Stimulated activated memory B cell treated with anti-CD40 and anti-IgM and Interleukin-4, amounts not matched to agents 10 μg/mL and 1 μg/mL and 100 μg/mL, for 72 hours (primary cell): ENCODE results near the gene NRIP2.

Experiments used
- ATAC-seq: fragments of 150-1000 bp; cut with Tn5 transposase; 2 replicates; pipeline ENCODE4 v1.10.0; 2021
- H3K27ac Mint-ChIP-seq: one replicate; pipeline ENCODE4 v1.8.0; 2022; ENCODE audit warnings: mild to moderate bottlenecking, mixed read lengths
- H3K27me3 Mint-ChIP-seq: one replicate; pipeline ENCODE4 v1.8.0; 2022; ENCODE audit warnings: mixed read lengths
- H3K36me3 Mint-ChIP-seq: one replicate; pipeline ENCODE4 v1.8.0; 2022; ENCODE audit warnings: mixed read lengths
- H3K4me1 Mint-ChIP-seq: one replicate; pipeline ENCODE4 v1.8.0; 2022; ENCODE audit warnings: mixed read lengths
- H3K4me3 Mint-ChIP-seq: one replicate; pipeline ENCODE4 v1.8.0; 2022; ENCODE audit warnings: mild to moderate bottlenecking, moderate library complexity, mixed read lengths
- H3K9me3 Mint-ChIP-seq: one replicate; pipeline ENCODE4 v1.8.0; 2022; ENCODE audit warnings: mixed read lengths

The NRIP2 gene

DNA sequence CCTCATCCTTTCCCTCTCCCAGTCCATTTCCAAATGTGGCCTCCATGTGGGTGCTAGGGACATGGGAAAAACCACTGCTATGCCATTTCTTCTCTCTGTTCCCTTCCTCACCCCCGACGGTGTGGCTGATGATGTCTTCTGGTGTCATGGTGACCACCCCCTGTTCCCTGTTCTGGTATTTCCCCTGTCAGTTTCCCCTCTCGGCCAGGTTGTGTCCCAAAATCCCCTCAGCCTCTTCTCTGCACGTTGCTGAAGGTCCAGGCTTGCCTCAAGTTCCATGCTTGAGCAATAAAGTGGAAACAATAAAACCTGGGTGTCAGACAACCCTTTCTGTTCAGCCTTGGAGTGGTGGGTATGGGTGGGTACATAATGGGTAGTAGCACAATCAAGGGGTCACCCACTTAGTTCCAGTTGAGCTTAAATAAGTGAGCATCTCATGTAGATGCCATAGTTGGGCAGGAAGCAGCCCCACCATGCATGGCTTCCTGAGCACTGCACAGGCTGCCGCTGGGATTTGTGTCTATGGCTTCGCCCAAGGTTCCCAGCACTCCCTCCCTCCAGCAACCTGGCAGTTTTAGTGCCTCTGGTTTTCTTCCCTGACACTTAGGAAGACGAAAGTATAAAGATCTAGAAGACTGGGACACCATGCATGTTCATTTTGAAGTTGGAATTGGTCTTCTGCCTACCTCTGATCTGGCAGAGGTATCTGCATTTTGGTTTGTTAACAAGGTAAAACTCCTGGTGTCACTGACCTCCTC, 31.0 kb downstream of the NRIP2 start:
- Mint-ChIP-seq H3K27ac (peak overlapping the region; percentile 70), H3K36me3 (peaks cover 63% of the 10 kb centered on the region), H3K4me3 (peak overlapping the region; percentile 8), H3K4me1 (peaks cover 25% of the 10 kb centered on the region), H3K9me3 (no peaks in the 10 kb centered on the region), H3K27me3 (no peaks in the 10 kb centered on the region)
- peak; percentile 68 for ATAC-seq

DNA sequence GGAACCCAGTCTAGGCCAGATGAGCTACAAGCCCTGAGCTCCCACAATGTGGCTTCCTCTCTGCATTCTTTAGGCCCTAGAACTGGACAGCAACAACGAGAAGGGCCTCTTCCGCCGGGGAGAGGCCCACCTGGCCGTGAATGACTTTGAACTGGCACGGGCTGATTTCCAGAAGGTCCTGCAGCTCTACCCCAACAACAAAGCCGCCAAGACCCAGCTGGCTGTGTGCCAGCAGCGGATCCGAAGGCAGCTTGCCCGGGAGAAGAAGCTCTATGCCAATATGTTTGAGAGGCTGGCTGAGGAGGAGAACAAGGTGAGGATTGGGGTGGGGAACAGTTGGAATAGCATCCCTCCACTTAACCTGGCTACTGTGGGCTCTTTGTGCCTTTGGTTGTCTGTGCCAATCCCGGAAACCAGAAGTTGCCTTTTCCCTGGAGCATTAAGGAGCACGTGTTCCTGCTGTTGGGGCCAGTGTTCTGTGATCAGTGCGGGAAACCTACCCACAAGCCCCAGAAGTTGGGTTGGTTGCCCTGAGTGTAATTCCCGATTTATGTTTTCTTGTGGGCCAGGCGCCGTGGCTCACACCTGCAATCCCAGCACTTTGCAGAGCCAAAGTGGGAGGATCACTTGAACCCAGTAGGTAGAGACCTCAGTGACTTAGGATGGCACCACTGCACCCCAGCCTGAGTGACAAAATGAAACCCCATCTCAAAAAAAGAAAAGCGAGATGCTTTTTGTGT, 33.6 kb downstream of the NRIP2 start:
- H3K36me3 Mint-ChIP-seq = peaks cover 80% of the 10 kb centered on the region

GRCh38 chr12:2800046-2800570, 34.7 kb downstream of the NRIP2 start:
- Mint-ChIP-seq H3K27ac (peak overlapping the region; percentile 48), H3K4me1 (peaks cover 41% of the 10 kb centered on the region), H3K27me3 (no peaks in the 10 kb centered on the region), H3K4me3 (no peak overlapping the region), H3K36me3 (peaks cover 74% of the 10 kb centered on the region), H3K9me3 (no peaks in the 10 kb centered on the region)
- ATAC-seq = no peak

More for the DNA sequence above, 33.6 kb downstream of the NRIP2 start:
- peaks cover 44% of the 10 kb centered on the region for H3K4me1 Mint-ChIP-seq
- no peaks in the 10 kb centered on the region for H3K27me3 Mint-ChIP-seq
- no peaks in the 10 kb centered on the region for H3K9me3 Mint-ChIP-seq
- ATAC-seq = no peak
- H3K4me3 Mint-ChIP-seq = no peak overlapping the region
- peak overlapping the region; percentile 49 for H3K27ac Mint-ChIP-seq

DNA sequence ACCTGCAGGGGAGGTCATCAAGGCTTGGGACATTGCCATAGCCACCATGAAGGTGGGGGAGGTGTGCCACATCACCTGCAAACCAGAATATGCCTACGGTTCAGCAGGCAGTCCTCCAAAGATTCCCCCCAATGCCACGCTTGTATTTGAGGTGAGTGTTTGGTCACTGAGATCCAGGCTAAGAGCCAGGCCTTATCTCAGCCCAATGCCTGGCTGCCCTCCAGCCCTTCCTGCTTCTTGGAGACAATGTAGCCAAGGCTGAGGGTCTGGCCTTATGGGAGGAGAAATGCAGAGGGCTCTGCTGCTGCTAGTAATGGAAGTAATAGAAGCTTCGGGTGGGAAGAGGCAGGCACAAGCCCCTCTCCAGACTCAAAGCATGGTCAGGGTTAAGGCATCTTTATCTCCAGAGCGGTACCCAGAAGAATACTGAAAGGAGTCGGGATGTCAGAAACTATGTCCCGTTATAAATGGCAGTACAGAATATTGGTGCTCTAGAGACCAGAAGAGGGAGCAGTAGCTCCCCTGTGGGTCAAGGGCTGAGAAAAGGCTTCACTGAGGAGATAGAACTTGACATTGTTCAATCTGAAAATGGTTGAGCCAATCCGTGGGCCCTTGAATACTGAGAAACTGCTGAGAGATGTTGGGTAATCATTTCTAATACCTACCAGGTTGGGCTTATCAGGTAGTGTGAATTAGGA, 37.0 kb downstream of the NRIP2 start:
- H3K36me3 Mint-ChIP-seq = peaks cover 55% of the 10 kb centered on the region
- H3K27ac Mint-ChIP-seq = peak overlapping the region; percentile 74
- H3K27me3 Mint-ChIP-seq = no peaks in the 10 kb centered on the region
- peaks cover 22% of the 10 kb centered on the region for H3K4me1 Mint-ChIP-seq
- no peaks in the 10 kb centered on the region for H3K9me3 Mint-ChIP-seq
- no peak for ATAC-seq
- no peak overlapping the region for H3K4me3 Mint-ChIP-seq

- H3K4me3 Mint-ChIP-seq = peak overlapping the region; percentile 89
- H3K4me1 Mint-ChIP-seq = peaks cover 22% of the 10 kb centered on the region
- H3K27ac Mint-ChIP-seq = peak overlapping the region; percentile 74
- H3K27me3 Mint-ChIP-seq = no peaks in the 10 kb centered on the region
- no peak for ATAC-seq
- no peaks in the 10 kb centered on the region for H3K9me3 Mint-ChIP-seq
- H3K36me3 Mint-ChIP-seq = peaks cover 41% of the 10 kb centered on the region
These were observed 38.6 kb downstream of the NRIP2 start for GRCh38 chr12:2796187-2796666.

GRCh38 chr12:2795291-2796186, 39.3 kb downstream of the NRIP2 start:
- Mint-ChIP-seq H3K9me3 (no peaks in the 10 kb centered on the region), H3K36me3 (peaks cover 34% of the 10 kb centered on the region), H3K4me1 (peaks cover 22% of the 10 kb centered on the region), H3K4me3 (peak overlapping the region; percentile 89), H3K27me3 (no peaks in the 10 kb centered on the region), H3K27ac (peak overlapping the region; percentile 74)
- ATAC-seq = peak; percentile 85

DNA sequence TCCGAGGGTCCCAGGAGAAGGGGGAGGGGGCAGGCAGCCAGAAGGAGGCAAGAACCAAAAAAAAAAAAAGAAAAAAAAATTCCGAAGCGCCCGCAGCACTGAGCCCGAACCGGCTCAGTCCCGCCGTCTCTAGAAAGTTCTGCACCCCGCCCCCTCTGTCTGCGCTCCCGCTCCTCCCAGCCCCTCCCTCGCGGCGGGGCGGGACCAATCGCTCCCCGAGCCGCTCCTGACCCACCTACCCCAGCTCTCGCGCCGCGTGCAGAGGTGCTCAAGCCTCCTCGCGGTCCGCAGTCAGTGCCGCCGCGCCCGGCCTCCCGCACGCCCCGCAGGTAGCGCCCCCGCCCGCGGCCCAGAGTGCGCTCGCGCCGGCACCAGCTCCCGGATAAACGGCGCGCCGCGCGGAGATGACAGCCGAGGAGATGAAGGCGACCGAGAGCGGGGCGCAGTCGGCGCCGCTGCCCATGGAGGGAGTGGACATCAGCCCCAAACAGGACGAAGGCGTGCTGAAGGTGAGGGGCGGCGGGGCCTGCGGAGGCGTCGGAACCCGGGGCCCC, 40.0 kb downstream of the NRIP2 start, which contains the start of gene FKBP4:
Gene FKBP4, plus strand, starts transcription at position 235 of the 554 bp plus-strand sequence. Its CDS starts 170 bp downstream, at position 405.
- no peaks in the 10 kb centered on the region for H3K9me3 Mint-ChIP-seq
- peak within 1 kb of the TSS; percentile 89 for H3K4me3 Mint-ChIP-seq
- peak within 1 kb of the TSS; percentile 74 for H3K27ac Mint-ChIP-seq
- H3K4me1 Mint-ChIP-seq = peaks cover 22% of the 10 kb centered on the region
- H3K27me3 Mint-ChIP-seq = no peaks in the 10 kb centered on the region
- peak; percentile 94 for ATAC-seq
- peaks cover 27% of the 10 kb centered on the region for H3K36me3 Mint-ChIP-seq

- H3K4me3 Mint-ChIP-seq = peak overlapping the region; percentile 85
- H3K9me3 Mint-ChIP-seq = no peaks in the 10 kb centered on the region
- H3K4me1 Mint-ChIP-seq = peaks cover 22% of the 10 kb centered on the region
- peaks cover 21% of the 10 kb centered on the region for H3K36me3 Mint-ChIP-seq
- peak overlapping the region; percentile 72 for H3K27ac Mint-ChIP-seq
- ATAC-seq = peak; percentile 48
- no peaks in the 10 kb centered on the region for H3K27me3 Mint-ChIP-seq
These were observed 40.6 kb downstream of the NRIP2 start for GRCh38 chr12:2794191-2794735.

GRCh38 chr12:2793561-2793960, 41.3 kb downstream of the NRIP2 start:
- Mint-ChIP-seq H3K4me3 (peak overlapping the region; percentile 85), H3K9me3 (no peaks in the 10 kb centered on the region), H3K27ac (peak overlapping the region; percentile 72), H3K27me3 (no peaks in the 10 kb centered on the region), H3K4me1 (peaks cover 22% of the 10 kb centered on the region), H3K36me3 (peaks cover 14% of the 10 kb centered on the region)
- no peak for ATAC-seq

DNA sequence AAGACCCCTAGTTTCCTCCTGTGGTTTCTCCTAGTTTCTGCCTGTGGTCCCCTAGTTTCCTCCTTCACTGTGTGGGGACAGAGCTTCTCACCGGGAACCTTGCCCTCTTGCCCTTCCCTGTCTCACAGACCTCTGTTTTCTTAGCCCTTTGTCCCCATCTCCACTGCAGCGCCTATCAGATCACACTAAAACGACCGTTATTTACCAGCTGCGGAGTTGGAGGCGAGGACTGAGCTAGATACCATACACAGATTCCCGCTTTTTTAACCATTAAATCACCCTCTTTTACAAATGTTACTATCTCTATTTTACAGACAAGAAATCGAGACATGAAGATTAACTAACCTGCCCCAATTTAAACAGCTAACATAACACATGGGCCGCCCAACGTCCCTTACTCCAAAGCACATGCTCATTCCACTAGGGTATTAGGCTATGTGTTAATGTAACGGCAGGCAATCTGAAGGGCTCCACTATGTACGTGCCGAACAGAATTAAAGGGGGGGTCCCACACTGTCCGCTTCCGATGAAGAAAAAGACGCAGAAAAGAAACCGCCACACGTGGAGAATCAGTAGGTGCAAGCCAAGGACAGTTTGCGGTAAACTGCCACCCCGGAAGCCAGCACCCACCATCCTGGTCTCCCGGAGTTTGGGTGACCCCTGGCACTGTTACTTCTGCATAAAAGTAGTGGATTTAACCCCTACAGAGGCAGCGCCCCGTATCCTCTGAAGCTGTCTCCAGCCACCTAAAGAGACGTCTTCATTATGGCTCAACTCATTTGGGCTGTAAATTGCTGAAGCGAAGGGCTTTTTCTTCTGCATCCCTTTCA, 41.9 kb downstream of the NRIP2 start:
- no peak for ATAC-seq
- Mint-ChIP-seq H3K36me3 (peaks cover 9% of the 10 kb centered on the region), H3K27me3 (no peaks in the 10 kb centered on the region), H3K4me3 (peak overlapping the region; percentile 85), H3K9me3 (no peaks in the 10 kb centered on the region), H3K27ac (no peak overlapping the region), H3K4me1 (peaks cover 20% of the 10 kb centered on the region)

GRCh38 chr12:2791089-2791488, 43.7 kb downstream of the NRIP2 start:
- H3K9me3 Mint-ChIP-seq = no peaks in the 10 kb centered on the region
- H3K27me3 Mint-ChIP-seq = no peaks in the 10 kb centered on the region
- peaks cover 2% of the 10 kb centered on the region for H3K4me1 Mint-ChIP-seq
- H3K4me3 Mint-ChIP-seq = no peak overlapping the region
- no peak overlapping the region for H3K27ac Mint-ChIP-seq
- ATAC-seq = no peak
- no peaks in the 10 kb centered on the region for H3K36me3 Mint-ChIP-seq

GRCh38 chr12:2785017-2785416, 49.8 kb downstream of the NRIP2 start:
- ATAC-seq = no peak
- no peaks in the 10 kb centered on the region for H3K36me3 Mint-ChIP-seq
- H3K9me3 Mint-ChIP-seq = no peaks in the 10 kb centered on the region
- no peak overlapping the region for H3K4me3 Mint-ChIP-seq
- H3K4me1 Mint-ChIP-seq = peaks cover 12% of the 10 kb centered on the region
- no peak overlapping the region for H3K27ac Mint-ChIP-seq
- H3K27me3 Mint-ChIP-seq = peaks cover 16% of the 10 kb centered on the region

DNA sequence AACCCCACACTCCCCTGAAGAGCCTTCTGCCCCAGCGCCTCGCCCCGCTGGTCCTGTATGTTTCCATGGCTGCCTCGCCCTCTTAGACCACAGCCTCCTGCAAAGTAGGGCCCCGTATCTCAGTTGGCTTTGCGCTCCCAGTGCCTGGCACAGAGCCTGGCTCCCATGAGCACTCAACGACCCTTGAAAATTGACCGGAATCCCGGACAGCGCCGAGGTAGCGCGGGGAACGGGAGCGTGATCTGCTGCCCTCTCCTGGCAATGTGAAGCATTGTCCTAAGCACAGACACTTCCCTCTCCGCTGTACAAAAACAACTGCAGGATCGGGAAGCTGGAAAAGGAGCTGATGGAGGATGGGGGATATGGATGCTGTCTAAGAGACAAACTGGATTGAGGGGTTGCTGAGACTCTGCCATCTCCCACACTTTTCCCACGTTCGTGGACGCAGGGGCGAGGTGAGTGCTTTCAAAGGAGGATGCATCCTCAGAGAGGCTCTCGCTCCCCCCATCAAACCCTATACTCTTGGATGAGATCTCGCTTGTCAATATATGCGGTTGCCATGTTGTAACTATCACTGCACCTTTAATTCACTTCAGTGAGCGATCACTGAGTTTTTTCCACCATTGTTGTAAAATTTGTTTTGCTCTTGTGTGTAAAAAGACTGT, 50.8 kb downstream of the NRIP2 start:
- no peaks in the 10 kb centered on the region for H3K36me3 Mint-ChIP-seq
- peaks cover 16% of the 10 kb centered on the region for H3K27me3 Mint-ChIP-seq
- ATAC-seq = peak; percentile 75
- no peak overlapping the region for H3K27ac Mint-ChIP-seq
- no peaks in the 10 kb centered on the region for H3K9me3 Mint-ChIP-seq
- peak overlapping the region; percentile 74 for H3K4me3 Mint-ChIP-seq
- peaks cover 12% of the 10 kb centered on the region for H3K4me1 Mint-ChIP-seq
